Amniotic epithelial cell (primary cell): ENCODE measurements around the gene COL23A1.
"Not testable (repeated sequence)": the region's sequence is repeated elsewhere in the genome, so short reads cannot be mapped to it uniquely, and the experiment has no call there.

Source experiments
- DNase-seq: peaks from one replicate; pipeline ENCODE4 v3.0.0-alpha.2; 2010; ENCODE audit warnings: low read depth

COL23A1 gene

GRCh38 chr5:178322736-178323540, 267.3 kb downstream of the COL23A1 start:
- DNase-seq, result no peak

- DNase-seq, result no peak
Measured at GRCh38 chr5:178320281-178320855, 269.8 kb downstream of the COL23A1 start.

DNA sequence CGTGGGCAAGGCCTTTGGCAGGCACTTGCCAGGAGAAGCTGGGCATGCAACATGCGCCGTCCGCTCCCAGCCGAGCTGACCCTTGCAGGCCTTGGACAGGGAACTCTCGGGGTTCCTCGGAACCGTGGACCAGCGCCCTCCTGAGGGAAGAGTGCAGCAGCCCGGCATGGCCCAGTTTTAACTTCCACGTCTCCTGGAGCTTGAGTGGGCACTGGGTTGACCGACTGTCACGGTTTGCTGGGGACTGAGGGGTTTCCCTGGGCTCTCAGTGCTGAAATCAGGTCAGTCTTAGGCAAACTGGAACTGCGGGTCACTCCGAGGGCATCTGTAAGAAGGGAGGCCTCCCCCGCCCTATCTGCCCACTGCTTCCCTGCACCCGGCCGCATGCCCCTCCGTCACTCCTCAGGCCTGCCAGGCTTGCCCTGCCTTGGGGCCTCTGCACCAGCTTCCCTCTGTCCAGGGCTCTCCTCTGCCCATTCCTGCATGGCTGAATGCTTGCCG, 270.6 kb downstream of the COL23A1 start:
- no peak for DNase-seq

DNA sequence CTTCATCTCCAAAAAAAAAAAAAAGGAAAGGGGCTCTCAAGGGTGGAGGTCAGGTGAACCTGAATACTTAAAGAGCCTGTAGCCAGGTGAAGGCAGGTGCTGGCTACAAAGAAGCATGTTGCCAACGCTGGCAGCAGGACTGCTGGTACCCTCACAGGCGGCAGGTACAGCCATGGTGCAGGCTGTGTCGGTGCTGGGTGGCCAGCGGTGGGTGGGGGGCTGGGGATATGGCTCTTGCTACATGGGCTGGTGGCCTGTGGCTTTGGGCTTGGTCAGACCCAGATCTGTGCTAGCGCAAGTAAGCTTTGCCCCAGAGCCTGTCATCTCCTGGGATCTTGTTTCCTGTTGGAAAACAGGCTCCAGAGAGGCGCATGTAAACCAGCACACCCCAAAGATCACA, 271.3 kb downstream of the COL23A1 start:
- DNase-seq, result no peak

DNA sequence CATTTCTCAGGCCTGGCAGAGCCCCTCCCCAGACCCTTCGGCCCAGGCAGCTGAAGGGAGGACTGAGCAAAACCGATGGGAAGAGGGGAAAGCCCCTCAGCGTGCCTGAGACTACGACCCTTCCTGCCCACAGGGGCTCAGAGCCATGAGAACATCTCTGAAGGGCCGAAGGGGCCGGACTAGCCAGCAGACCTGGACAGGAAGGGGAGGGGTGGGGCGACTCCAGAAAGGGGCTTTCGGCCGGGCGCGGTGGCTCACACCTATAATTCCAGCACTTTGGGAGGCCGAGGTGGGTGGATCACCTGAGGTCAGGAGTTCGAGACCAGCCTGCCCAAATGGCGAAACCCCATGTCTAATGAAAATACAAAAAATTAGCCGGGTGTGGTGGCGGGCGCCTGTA, 271.8 kb downstream of the COL23A1 start:
- no peak for DNase-seq

- DNase-seq, result not testable (repeated sequence)
Measured at GRCh38 chr5:178317727-178318126, 272.5 kb downstream of the COL23A1 start.

DNA sequence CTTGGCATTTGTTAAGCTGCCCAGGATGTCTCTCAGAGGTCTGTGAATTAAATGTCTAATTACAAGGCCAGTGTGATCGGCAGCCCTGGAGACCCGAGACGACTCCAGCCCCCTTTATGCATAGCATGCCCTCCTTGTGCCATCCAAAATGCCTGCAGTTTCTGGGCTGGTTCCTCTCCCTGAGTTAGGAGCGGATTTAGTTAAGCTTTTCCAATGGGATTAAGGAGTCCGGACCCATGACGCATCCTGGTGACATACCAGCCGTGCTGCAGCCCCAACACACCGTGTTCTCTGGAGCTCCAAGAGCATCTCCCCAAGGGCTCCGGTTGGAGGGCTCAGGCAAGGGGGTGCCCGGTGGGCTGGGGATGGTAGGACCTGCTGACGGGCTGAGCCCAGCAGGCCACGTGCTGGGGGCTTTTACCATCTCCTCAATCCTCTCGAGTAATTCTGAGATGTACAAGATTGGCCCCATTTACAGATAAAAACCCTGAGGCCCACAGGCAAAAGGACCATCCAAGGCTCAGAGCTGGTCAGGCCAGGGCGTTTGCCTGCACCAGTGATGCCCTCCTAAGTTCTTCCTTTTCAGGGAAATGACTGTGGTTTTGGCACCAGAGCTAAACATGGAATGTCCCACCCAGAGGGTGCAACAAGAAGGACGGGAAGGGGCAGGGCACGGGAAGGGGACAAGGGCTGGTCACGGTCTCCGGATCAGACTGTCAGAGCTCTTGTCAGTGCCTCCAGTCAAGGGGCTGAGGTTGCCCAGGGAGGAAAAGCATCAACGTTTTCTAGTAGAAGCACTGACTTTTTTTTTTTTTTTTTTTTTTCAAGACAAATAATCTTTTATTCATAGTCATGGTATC, 275.0 kb downstream of the COL23A1 start:
- DNase-seq, result no peak

- DNase-seq, result no peak
Measured at GRCh38 chr5:178314061-178314660, 276.0 kb downstream of the COL23A1 start.

DNA sequence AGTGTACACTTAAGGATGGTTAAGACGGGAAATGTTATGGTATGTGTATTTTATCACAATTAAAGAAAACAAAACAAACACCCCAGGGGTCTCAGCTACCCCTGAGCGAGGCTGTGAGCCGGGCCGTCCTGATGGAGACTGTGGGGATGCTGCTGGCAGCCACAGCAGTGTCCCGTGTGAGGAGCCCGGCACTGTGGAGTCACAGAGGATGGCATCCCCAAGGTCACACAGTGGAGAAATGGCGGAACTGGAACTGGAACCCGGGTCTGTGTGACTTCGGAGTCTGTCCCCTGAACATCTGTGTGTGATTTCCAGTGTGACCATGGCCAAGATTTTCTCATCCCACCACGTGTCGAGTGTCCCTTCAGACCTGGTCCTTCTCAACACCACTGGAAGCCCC, 276.9 kb downstream of the COL23A1 start:
- no peak for DNase-seq

- no peak for DNase-seq
Measured at GRCh38 chr5:178312880-178313282, 277.3 kb downstream of the COL23A1 start.

DNA sequence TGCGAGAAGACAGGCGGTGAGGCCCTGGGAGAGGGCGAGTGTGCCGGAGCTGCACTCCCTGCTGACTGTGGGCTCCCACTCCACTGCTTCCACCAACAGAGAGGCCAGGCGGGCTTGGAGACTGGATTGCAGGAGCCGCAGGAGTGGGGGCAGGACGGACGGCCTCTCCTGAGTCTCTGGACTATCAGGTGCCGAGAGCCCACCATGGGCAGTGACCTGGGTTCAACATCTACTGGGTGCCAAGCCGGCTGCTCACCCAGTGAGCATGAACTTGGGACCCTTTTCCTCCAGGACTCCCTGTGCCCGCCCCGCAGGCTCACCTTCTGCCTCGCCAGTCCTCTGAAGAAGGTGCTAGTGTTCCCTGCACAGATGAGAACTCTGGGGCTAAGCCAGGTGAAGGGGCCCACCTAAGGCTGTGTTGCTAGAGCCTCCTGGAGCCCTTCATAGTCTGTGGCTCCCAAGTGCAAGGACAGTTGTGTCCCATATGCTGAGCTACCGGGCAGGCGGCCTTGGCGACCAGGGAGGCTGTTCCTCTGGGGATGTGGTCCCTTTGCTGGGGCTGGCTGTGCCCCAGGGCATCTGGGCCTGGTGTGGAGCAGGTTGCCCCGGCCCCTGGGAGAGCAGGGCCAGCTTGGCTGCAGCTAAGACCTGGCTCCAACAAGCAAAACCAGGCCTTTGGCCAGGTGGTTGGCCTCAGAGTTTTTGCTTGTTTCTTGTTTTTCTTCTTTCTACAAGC, 279.9 kb downstream of the COL23A1 start:
- DNase-seq, result no peak

GRCh38 chr5:178309271-178310013, 280.8 kb downstream of the COL23A1 start:
- DNase-seq, result no peak

- DNase-seq, result no peak
Measured at GRCh38 chr5:178308541-178309092, 281.6 kb downstream of the COL23A1 start.

GRCh38 chr5:178307267-178308045, 282.7 kb downstream of the COL23A1 start:
- DNase-seq, result no peak

- DNase-seq, result no peak
Measured at GRCh38 chr5:178306430-178307225, 283.6 kb downstream of the COL23A1 start.

DNA sequence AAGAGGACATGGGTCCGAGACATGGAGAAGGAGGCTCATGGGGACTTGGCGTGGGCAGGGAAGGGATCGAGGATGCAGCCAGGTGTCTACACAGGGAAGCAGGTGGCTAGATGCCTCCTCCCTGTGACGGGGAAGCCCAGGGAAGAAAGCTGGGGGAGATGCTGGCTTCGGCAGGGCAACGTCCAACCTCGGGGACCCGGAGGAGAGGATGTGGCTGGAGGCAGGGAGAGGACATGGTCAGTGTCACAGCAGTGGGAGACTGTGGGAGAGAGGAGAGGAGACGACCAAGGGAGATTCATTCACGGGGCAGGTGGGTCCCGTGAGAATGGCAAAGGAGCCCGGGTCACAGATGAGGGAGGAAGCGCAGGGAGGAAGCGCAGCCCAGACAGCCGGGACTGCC, 284.4 kb downstream of the COL23A1 start:
- DNase-seq, result no peak

- no peak for DNase-seq
Measured at GRCh38 chr5:178304761-178305645, 285.2 kb downstream of the COL23A1 start.

- DNase-seq, result no peak
Measured at GRCh38 chr5:178304016-178304415, 286.2 kb downstream of the COL23A1 start.
